GM23338 (cell line): ENCODE results near the gene SPTB. TPM values are rescaled to one million over a fixed set of nuclear protein-coding genes. Genes with fewer than 3 reads are reported as not detected.

ENCODE experiments used
- ATAC-seq: fragments of 200-7000 bp; cut with Tn5 transposase; 3 replicates; pipeline ENCODE4 v1.9.1; 2020
- DNase-seq: peaks from one replicate; pipeline ENCODE4 v3.0.0-alpha.2; 2015; ENCODE audit warnings: low spot score
- H2AFZ ChIP-seq: fragments of 200-600 bp; sonication (generic); 2 replicates; pipeline ENCODE4 v1.8.0; 2016; ENCODE audit warnings: antibody characterized with exemption, mild to moderate bottlenecking, moderate library complexity
- H3F3A ChIP-seq: fragments of 200-600 bp; sonication (generic); replicated peaks from 2 replicates; pipeline ENCODE4 v1.8.0; 2017; ENCODE audit warnings: antibody characterized with exemption, mixed run types, low read depth
- H3K27ac ChIP-seq: fragments of 200-600 bp; sonication (generic); 2 replicates; pipeline ENCODE4 v1.6.1; 2016; ENCODE audit warnings: low read depth
- H3K27me3 ChIP-seq: fragments of 200-600 bp; sonication (generic); 2 replicates; pipeline ENCODE4 v1.8.0; 2016; ENCODE audit warnings: mild to moderate bottlenecking, mixed run types, moderate library complexity; ENCODE audit not compliant: insufficient read depth
- H3K36me3 ChIP-seq: fragments of 200-600 bp; sonication (generic); 2 replicates; pipeline ENCODE4 v1.8.0; 2016; ENCODE audit warnings: mild to moderate bottlenecking; ENCODE audit not compliant: insufficient read depth
- H3K4me1 ChIP-seq: fragments of 200-600 bp; sonication (generic); 2 replicates; pipeline ENCODE4 v1.8.0; 2016; ENCODE audit warnings: mild to moderate bottlenecking, moderate library complexity; ENCODE audit not compliant: insufficient read depth
- H3K4me2 ChIP-seq: fragments of 200-600 bp; sonication (generic); 2 replicates; pipeline ENCODE4 v1.7.1; 2017; ENCODE audit warnings: mixed run types
- H3K4me3 ChIP-seq: fragments of 200-600 bp; sonication (generic); 2 replicates; pipeline ENCODE4 v1.6.1; 2016; ENCODE audit warnings: mixed run types
- H3K79me2 ChIP-seq: fragments of 200-600 bp; sonication (generic); replicated peaks from 2 replicates; pipeline ENCODE4 v1.8.0; 2017; ENCODE audit warnings: mild to moderate bottlenecking; ENCODE audit not compliant: insufficient read depth
- H3K9me2 ChIP-seq: fragments of 200-600 bp; sonication (generic); 2 replicates; pipeline ENCODE4 v1.8.0; 2017; ENCODE audit not compliant: insufficient read depth
- H4K20me1 ChIP-seq: fragments of 200-600 bp; sonication (generic); replicated peaks from 2 replicates; pipeline ENCODE4 v1.8.0; 2017; ENCODE audit warnings: mild to moderate bottlenecking; ENCODE audit not compliant: insufficient read depth
- H3K27ac Mint-ChIP-seq: 2 replicates; pipeline ENCODE4 v1.8.0; 2020; ENCODE audit warnings: inconsistent platforms, mild to moderate bottlenecking, moderate library complexity, mixed read lengths
- H3K27me3 Mint-ChIP-seq: 3 replicates; pipeline ENCODE4 v1.8.0; 2022; ENCODE audit warnings: low read depth, mild to moderate bottlenecking, moderate library complexity, mixed read lengths, inconsistent platforms; ENCODE audit not compliant: insufficient read depth, poor library complexity
- H3K36me3 Mint-ChIP-seq: 3 replicates; pipeline ENCODE4 v1.8.0; 2021; ENCODE audit warnings: low read depth, mild to moderate bottlenecking, inconsistent platforms, moderate library complexity, mixed read lengths
- H3K4me1 Mint-ChIP-seq: 3 replicates; pipeline ENCODE4 v1.8.0; 2020; ENCODE audit warnings: mild to moderate bottlenecking, inconsistent platforms, mixed read lengths
- H3K4me3 Mint-ChIP-seq: 3 replicates; pipeline ENCODE4 v1.8.0; 2021; ENCODE audit warnings: moderate library complexity, mild to moderate bottlenecking, inconsistent platforms, mixed read lengths
- H3K9me3 Mint-ChIP-seq: 3 replicates; pipeline ENCODE4 v1.8.0; 2020; ENCODE audit warnings: moderate library complexity, mild to moderate bottlenecking, inconsistent platforms, mixed read lengths
- CREB1 ChIP-seq: fragments of 250-450 bp; sonication (Bioruptor Pico); IDR thresholded peaks from 2 replicates; pipeline ENCODE4 v1.5.0; 2020; ENCODE audit warnings: low read depth, mild to moderate bottlenecking, moderate library complexity
- EZH2 ChIP-seq: fragments of 200-600 bp; sonication (generic); IDR thresholded peaks from one replicate; pipeline ENCODE4 v1.8.0; 2017; ENCODE audit warnings: antibody characterized with exemption, mild to moderate bottlenecking, low read depth; ENCODE audit not compliant: unreplicated experiment
- EZH2phosphoT487 ChIP-seq: fragments of 200-600 bp; sonication (generic); IDR thresholded peaks from one replicate; pipeline ENCODE4 v1.8.1; 2018; ENCODE audit warnings: antibody characterized with exemption; ENCODE audit not compliant: unreplicated experiment
- JUNB ChIP-seq: IDR thresholded peaks from one replicate; pipeline ENCODE4 v1.6.1; 2016; ENCODE audit warnings: antibody characterized with exemption; ENCODE audit not compliant: unreplicated experiment
- NANOG ChIP-seq: IDR thresholded peaks from 2 replicates; pipeline ENCODE4 v1.6.1; 2016; ENCODE audit warnings: antibody characterized with exemption, borderline replicate concordance
- POLR2AphosphoS5 ChIP-seq: IDR thresholded peaks from 2 replicates; pipeline ENCODE4 v1.6.1; 2016; ENCODE audit warnings: antibody characterized with exemption, low read depth
- STAT1 ChIP-seq: IDR thresholded peaks from one replicate; pipeline ENCODE4 v1.6.1; 2016; ENCODE audit warnings: antibody characterized with exemption; ENCODE audit not compliant: unreplicated experiment
- ZNF114 ChIP-seq: fragments of 250-450 bp; sonication (Bioruptor Pico); IDR thresholded peaks from 2 replicates; pipeline ENCODE4 v1.5.0; 2020; ENCODE audit warnings: mild to moderate bottlenecking, moderate library complexity
- ZNF331 ChIP-seq: fragments of 250-450 bp; sonication (Bioruptor Pico); IDR thresholded peaks from 2 replicates; pipeline ENCODE4 v1.5.0; 2020; ENCODE audit warnings: low read depth, mild to moderate bottlenecking, moderate library complexity
- ZNF462 ChIP-seq: fragments of 250-450 bp; sonication (Bioruptor Pico); IDR thresholded peaks from 2 replicates; pipeline ENCODE4 v1.5.0; 2020; ENCODE audit warnings: mild to moderate bottlenecking, moderate library complexity
- polyA plus RNA-seq: library from polyadenylated mRNA; unstranded; fragments of >200 nt; fragmentation: Nextera tagmentation; extraction: Ambion mirVana; gene quantifications from 2 replicates; pipeline ENCODE4 v1.2.1, GENCODE V29; 2016
- total RNA-seq: library from RNA; depleted of rRNA; stranded (reverse); fragments of >200 nt; shearing (Covaris generic); gene quantifications from 2 replicates; pipeline ENCODE4 v1.2.3, GENCODE V29; 2014
- TF ChIP-seq, protein P1 (sequence below): IDR thresholded peaks from 2 replicates; pipeline ENCODE4 v1.6.1; 2016; ENCODE audit warnings: antibody characterized with exemption
- TF ChIP-seq, protein P2 (sequence below): IDR thresholded peaks from one replicate; pipeline ENCODE4 v1.6.1; 2018; ENCODE audit warnings: antibody characterized with exemption; ENCODE audit not compliant: unreplicated experiment
- TF ChIP-seq, protein P3 (sequence below), 2 experiments: fragments of 200-600 bp in 1 of 2; sonication (generic) in 1 of 2; conservative IDR thresholded peaks; 2 replicates each; pipeline versions ENCODE4 v1.5.1 to v1.6.1; 2016 to 2017; ENCODE audit warnings: antibody characterized with exemption in 2 of 2, low read depth in 2 of 2, mild to moderate bottlenecking in 2 of 2, moderate library complexity in 1 of 2

Gene SPTB
- total and polyA plus RNA-seq, 2 experiments from 2014 or later, result 1.1 to 1.9 TPM

- Mint-ChIP-seq H3K4me1 (peaks cover 16% of the 10 kb centered on the region; the same call in 2 of the 3 replicates), H3K36me3 (no peaks in the 10 kb centered on the region), H3K27ac (no peak overlapping the region), H3K27me3 (peaks cover 8% of the 10 kb centered on the region), H3K9me3 (no peaks in the 10 kb centered on the region), H3K4me3 (no peak overlapping the region)
- Histone ChIP-seq H2AFZ (no peak overlapping the region), H3K27ac (no peak overlapping the region), H3K27me3 (no peaks in the 10 kb centered on the region), H3K79me2 (no peaks in the 10 kb centered on the region), H3K4me3 (no peak overlapping the region), H3K36me3 (no peaks in the 10 kb centered on the region), H3K4me2 (no peak overlapping the region), H3K9me2 (no peaks in the 10 kb centered on the region), H4K20me1 (no peaks in the 10 kb centered on the region), H3K4me1 (no peaks in the 10 kb centered on the region; the same call in 1 of the 2 replicates), H3F3A (no peaks in the 10 kb centered on the region)
- ATAC-seq (no peak), DNase-seq (no peak)
- no peak for TF ChIP-seq STAT1
- no peak for TF ChIP-seq ZNF114 (CRISPR knock-in tag)
- TF ChIP-seq, protein P1, sequence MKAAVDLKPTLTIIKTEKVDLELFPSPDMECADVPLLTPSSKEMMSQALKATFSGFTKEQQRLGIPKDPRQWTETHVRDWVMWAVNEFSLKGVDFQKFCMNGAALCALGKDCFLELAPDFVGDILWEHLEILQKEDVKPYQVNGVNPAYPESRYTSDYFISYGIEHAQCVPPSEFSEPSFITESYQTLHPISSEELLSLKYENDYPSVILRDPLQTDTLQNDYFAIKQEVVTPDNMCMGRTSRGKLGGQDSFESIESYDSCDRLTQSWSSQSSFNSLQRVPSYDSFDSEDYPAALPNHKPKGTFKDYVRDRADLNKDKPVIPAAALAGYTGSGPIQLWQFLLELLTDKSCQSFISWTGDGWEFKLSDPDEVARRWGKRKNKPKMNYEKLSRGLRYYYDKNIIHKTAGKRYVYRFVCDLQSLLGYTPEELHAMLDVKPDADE, result no peak
- TF ChIP-seq, protein P2, sequence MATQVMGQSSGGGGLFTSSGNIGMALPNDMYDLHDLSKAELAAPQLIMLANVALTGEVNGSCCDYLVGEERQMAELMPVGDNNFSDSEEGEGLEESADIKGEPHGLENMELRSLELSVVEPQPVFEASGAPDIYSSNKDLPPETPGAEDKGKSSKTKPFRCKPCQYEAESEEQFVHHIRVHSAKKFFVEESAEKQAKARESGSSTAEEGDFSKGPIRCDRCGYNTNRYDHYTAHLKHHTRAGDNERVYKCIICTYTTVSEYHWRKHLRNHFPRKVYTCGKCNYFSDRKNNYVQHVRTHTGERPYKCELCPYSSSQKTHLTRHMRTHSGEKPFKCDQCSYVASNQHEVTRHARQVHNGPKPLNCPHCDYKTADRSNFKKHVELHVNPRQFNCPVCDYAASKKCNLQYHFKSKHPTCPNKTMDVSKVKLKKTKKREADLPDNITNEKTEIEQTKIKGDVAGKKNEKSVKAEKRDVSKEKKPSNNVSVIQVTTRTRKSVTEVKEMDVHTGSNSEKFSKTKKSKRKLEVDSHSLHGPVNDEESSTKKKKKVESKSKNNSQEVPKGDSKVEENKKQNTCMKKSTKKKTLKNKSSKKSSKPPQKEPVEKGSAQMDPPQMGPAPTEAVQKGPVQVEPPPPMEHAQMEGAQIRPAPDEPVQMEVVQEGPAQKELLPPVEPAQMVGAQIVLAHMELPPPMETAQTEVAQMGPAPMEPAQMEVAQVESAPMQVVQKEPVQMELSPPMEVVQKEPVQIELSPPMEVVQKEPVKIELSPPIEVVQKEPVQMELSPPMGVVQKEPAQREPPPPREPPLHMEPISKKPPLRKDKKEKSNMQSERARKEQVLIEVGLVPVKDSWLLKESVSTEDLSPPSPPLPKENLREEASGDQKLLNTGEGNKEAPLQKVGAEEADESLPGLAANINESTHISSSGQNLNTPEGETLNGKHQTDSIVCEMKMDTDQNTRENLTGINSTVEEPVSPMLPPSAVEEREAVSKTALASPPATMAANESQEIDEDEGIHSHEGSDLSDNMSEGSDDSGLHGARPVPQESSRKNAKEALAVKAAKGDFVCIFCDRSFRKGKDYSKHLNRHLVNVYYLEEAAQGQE, result no peak
- TF ChIP-seq CREB1, result no peak
- TF ChIP-seq, protein P3, sequence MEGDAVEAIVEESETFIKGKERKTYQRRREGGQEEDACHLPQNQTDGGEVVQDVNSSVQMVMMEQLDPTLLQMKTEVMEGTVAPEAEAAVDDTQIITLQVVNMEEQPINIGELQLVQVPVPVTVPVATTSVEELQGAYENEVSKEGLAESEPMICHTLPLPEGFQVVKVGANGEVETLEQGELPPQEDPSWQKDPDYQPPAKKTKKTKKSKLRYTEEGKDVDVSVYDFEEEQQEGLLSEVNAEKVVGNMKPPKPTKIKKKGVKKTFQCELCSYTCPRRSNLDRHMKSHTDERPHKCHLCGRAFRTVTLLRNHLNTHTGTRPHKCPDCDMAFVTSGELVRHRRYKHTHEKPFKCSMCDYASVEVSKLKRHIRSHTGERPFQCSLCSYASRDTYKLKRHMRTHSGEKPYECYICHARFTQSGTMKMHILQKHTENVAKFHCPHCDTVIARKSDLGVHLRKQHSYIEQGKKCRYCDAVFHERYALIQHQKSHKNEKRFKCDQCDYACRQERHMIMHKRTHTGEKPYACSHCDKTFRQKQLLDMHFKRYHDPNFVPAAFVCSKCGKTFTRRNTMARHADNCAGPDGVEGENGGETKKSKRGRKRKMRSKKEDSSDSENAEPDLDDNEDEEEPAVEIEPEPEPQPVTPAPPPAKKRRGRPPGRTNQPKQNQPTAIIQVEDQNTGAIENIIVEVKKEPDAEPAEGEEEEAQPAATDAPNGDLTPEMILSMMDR (conservative IDR thresholded peaks at IDR 0.05; ENCODE audit: low read depth in 2 of 2), result no peak
- TF ChIP-seq JUNB, result no peak
- TF ChIP-seq POLR2AphosphoS5, result no peak
- no peak for TF ChIP-seq ZNF462
- no peak for TF ChIP-seq ZNF331 (CRISPR knock-in tag)
- TF ChIP-seq EZH2phosphoT487, result no peak
- no peak for TF ChIP-seq NANOG
- no peak for TF ChIP-seq EZH2
Measured at GRCh38 chr14:64806862-64807495, 72.7 kb downstream of the SPTB start.
